GM12878 (cell line): Measurements from ENCODE around the gene SLC26A1. TPM values are rescaled to one million over a fixed set of nuclear protein-coding genes. Genes with fewer than 3 reads are reported as not detected.

Experiments used
- ATAC-seq: fragments of 200-7000 bp; cut with Tn5 transposase; 3 replicates; pipeline ENCODE4 v1.9.1; 2020; ENCODE audit warnings: mild to moderate bottlenecking, moderate library complexity
- Bru-seq: library from RNA; stranded (reverse); fragments of 400-500 nt; gene quantifications from one replicate; lab custom pipeline; 2021; lab: Mats Ljungman, UMichigan
- BruChase-seq, 2 experiments: library from RNA; stranded (reverse); fragments of 400-500 nt; gene quantifications; one replicate each; lab custom pipeline; 2021; lab: Mats Ljungman, UMichigan
- BruUV-seq: library from RNA; stranded (reverse); fragments of 400-500 nt; replicated peaks from 2 replicates; lab custom pipeline; 2021; lab: Mats Ljungman, UMichigan
- CTCF ChIA-PET: fragments of 300-600 bp; sonication (Branson Sonifier 250); formaldehyde crosslinking; extraction: SDS; loops from one replicate; lab custom pipeline; 2021; ENCODE audit warnings: inconsistent platforms; lab: Yijun Ruan, JAX
- POLR2A ChIA-PET: fragments of 350-600 bp; formaldehyde crosslinking; extraction: SDS; loops from one replicate; lab custom pipeline; 2021; ENCODE audit warnings: inconsistent platforms; lab: Charles Lee
- RAD21 ChIA-PET: fragments of 300-600 bp; sonication (Branson Sonifier 250); formaldehyde crosslinking; loops from one replicate; lab custom pipeline; 2023; ENCODE audit warnings: antibody characterized with exemption; ENCODE audit not compliant: unreplicated experiment; lab: Charles Lee
- SMC1A ChIA-PET: fragments of 300-600 bp; sonication (Branson Sonifier 250); formaldehyde crosslinking; loops from one replicate; lab custom pipeline; 2023; ENCODE audit not compliant: unreplicated experiment, uncharacterized antibody; lab: Charles Lee
- DNase-seq: peaks from one replicate; pipeline ENCODE4 v3.0.0-alpha.2; 2011; ENCODE audit warnings: low read depth, low spot score
- FAIRE-seq: peaks from 3 replicates; lab custom pipeline; 2011; peaks lifted over from hg19 to GRCh38; lab: Jason Lieb, UNC
- H2AFZ ChIP-seq: 2 replicates; pipeline ENCODE4 v1.6.0; 2011; ENCODE audit warnings: low read depth, low read length, control low read depth; ENCODE audit not compliant: control insufficient read depth
- H3K27ac ChIP-seq: 2 replicates; pipeline ENCODE4 v1.5.1; 2011; ENCODE audit warnings: control low read depth; ENCODE audit not compliant: control insufficient read depth, insufficient read depth
- H3K27me3 ChIP-seq, 2 experiments: replicated peaks in 1 of 2; 2 replicates each; pipeline versions ENCODE4 v1.6.0 to v1.6.1; 2011; ENCODE audit warnings: low read length in 1 of 2; ENCODE audit not compliant: control insufficient read depth in 2 of 2, insufficient read depth in 2 of 2
- H3K36me3 ChIP-seq, 2 experiments: 2 replicates each; pipeline ENCODE4 v1.5.1; 2011; ENCODE audit warnings: low read length in 1 of 2; ENCODE audit not compliant: control insufficient read depth in 2 of 2, insufficient read depth in 2 of 2
- H3K4me1 ChIP-seq: 2 replicates; pipeline ENCODE4 v1.6.1; 2011; ENCODE audit warnings: mild to moderate bottlenecking, low read length, moderate library complexity, mixed read lengths; ENCODE audit not compliant: control insufficient read depth, insufficient read depth
- H3K4me2 ChIP-seq: 2 replicates; pipeline ENCODE4 v1.6.0; 2011; ENCODE audit warnings: control low read depth; ENCODE audit not compliant: control insufficient read depth, insufficient read depth
- H3K4me3 ChIP-seq: fragments of 200-600 bp; sonication (generic); 2 replicates; pipeline ENCODE4 v1.5.1; 2016
- H3K79me2 ChIP-seq: 2 replicates; pipeline ENCODE4 v1.6.0; 2011; ENCODE audit warnings: low read length; ENCODE audit not compliant: control insufficient read depth, insufficient read depth
- H3K9ac ChIP-seq: 2 replicates; pipeline ENCODE4 v1.8.0; 2011; ENCODE audit warnings: low read length, control low read depth, mixed read lengths; ENCODE audit not compliant: control insufficient read depth, insufficient read depth
- H3K9me3 ChIP-seq: replicated peaks from 3 replicates; pipeline ENCODE4 v1.5.1; 2011; ENCODE audit warnings: mild to moderate bottlenecking, low read length; ENCODE audit not compliant: control insufficient read depth, insufficient read depth
- H4K20me1 ChIP-seq: 2 replicates; pipeline ENCODE4 v1.6.0; 2011; ENCODE audit not compliant: control insufficient read depth, insufficient read depth
- CEBPB ChIP-seq, 2 experiments: fragments of 150-350 bp in 1 of 2; IDR thresholded peaks; 2 replicates each; pipeline ENCODE4 v1.6.1; 2012 to 2014; ENCODE audit warnings: low read depth in 2 of 2, low read length in 2 of 2, borderline replicate concordance in 1 of 2, inconsistent platforms in 1 of 2
- CHD2 ChIP-seq: IDR thresholded peaks from 2 replicates; pipeline ENCODE4 v1.6.1; 2011; ENCODE audit warnings: low read depth, low read length, improper control_type of control experiment, borderline replicate concordance
- EZH2 ChIP-seq: IDR thresholded peaks from 2 replicates; pipeline ENCODE4 v1.6.1; 2012; ENCODE audit warnings: low read depth, mild to moderate bottlenecking, control low read depth, inconsistent platforms, low read length, borderline replicate concordance; ENCODE audit not compliant: control insufficient read depth
- FOS ChIP-seq: IDR thresholded peaks from 3 replicates; pipeline ENCODE4 v1.6.1; 2011; ENCODE audit warnings: borderline replicate concordance; ENCODE audit not compliant: insufficient read length; ENCODE audit errors: extremely low read depth
- KAT2A ChIP-seq: conservative IDR thresholded peaks from 2 replicates; pipeline ENCODE4 v1.6.1; 2011; ENCODE audit warnings: low read depth, low read length; ENCODE audit not compliant: control insufficient read depth
- NFYA ChIP-seq: IDR thresholded peaks from 2 replicates; pipeline ENCODE4 v1.6.1; 2011; ENCODE audit warnings: low read depth, mild to moderate bottlenecking, low read length, improper control_type of control experiment, borderline replicate concordance
- NR2C2 ChIP-seq: IDR thresholded peaks from 2 replicates; pipeline ENCODE4 v1.6.1; 2011; ENCODE audit warnings: borderline replicate concordance, low read depth; ENCODE audit not compliant: control insufficient read depth, insufficient read length
- PAX8 ChIP-seq: fragments of 450-650 bp; IDR thresholded peaks from 2 replicates; pipeline ENCODE4 v1.6.1; 2017; ENCODE audit warnings: mild to moderate bottlenecking, moderate library complexity
- SIN3A ChIP-seq: IDR thresholded peaks from 2 replicates; pipeline ENCODE4 v1.6.1; 2012; ENCODE audit warnings: low read depth, low read length, improper control_type of control experiment
- TAF1 ChIP-seq: IDR thresholded peaks from 2 replicates; pipeline ENCODE4 v1.6.1; 2011; ENCODE audit warnings: mild to moderate bottlenecking, low read depth, low read length, borderline replicate concordance
- TCF7 ChIP-seq: IDR thresholded peaks from 2 replicates; pipeline ENCODE4 v1.6.1; 2014; ENCODE audit warnings: antibody characterized with exemption, borderline replicate concordance
- ZBED1 ChIP-seq: IDR thresholded peaks from 2 replicates; pipeline ENCODE4 v1.6.1; 2016; ENCODE audit warnings: borderline replicate concordance
- WGBS: methylation state at CpG from one replicate; pipeline ENCODE4 v1.1.6; 2016; ENCODE audit warnings: low lambda C conversion rate; ENCODE audit not compliant: insufficient replicate concordance, insufficient coverage; ENCODE audit errors: missing lambda C conversion rate; 5-methylcytosine and 5-hydroxymethylcytosine counted together
- in situ Hi-C: fragments of 300-500 bp; cut with MboI; formaldehyde crosslinking; loops from 9 replicates; pipeline ENCODE4 v1.14.3; 2018; ENCODE audit warnings: mixed read lengths
- intact Hi-C: fragments of 100-400 bp; cut with micrococcal nuclease; formaldehyde crosslinking; loops from one replicate; pipeline ENCODE4 v1.14.2; 2022; ENCODE audit not compliant: unreplicated experiment
- long read RNA-seq, 2 experiments: library from polyadenylated mRNA; unstranded; transcript quantifications; one replicate each; pipeline ENCODE4 v2.0.0, GENCODE V29; 2019 to 2020
- polyA minus RNA-seq, 3 experiments: library from RNA; depleted of rRNA, polyadenylated mRNA; stranded (reverse); fragments of >200 nt; gene quantifications; 2 replicates each; pipeline ENCODE4 v1.2.3, GENCODE V29; 2011
- polyA plus RNA-seq, 11 experiments: library from polyadenylated mRNA; depleted of rRNA in 4 of 11; unstranded in 6 of 11; stranded (reverse) in 5 of 11; fragments of >200 nt; fragmentation: Nextera tagmentation in 4 of 11; fragmentation: Illumina TruSeq in 1 of 11; extraction: Ambion mirVana in 4 of 11; extraction: Trizol in 1 of 11; gene quantifications; 1 replicate in 1 of 11; 2 replicates in 10 of 11; pipeline versions ENCODE4 v1.2.1 to v1.2.3, GENCODE V29; 2011 to 2016; ENCODE audit warnings: inconsistent platforms in 2 of 11, missing spikeins in 2 of 11, low read depth in 1 of 11
- total RNA-seq, 4 experiments: library from RNA; depleted of rRNA in 3 of 4; stranded (reverse); fragments of >200 nt in 3 of 4; fragmentation: Illumina TruSeq in 1 of 4; extraction: Trizol in 1 of 4; gene quantifications; 2 replicates each; pipeline versions ENCODE4 v1.2.1 to v1.2.3, GENCODE V29; 2013 to 2021
- TF ChIP-seq, protein P1 (sequence below): fragments of 450-650 bp; formaldehyde crosslinking; IDR thresholded peaks from 2 replicates; pipeline ENCODE4 v1.4.0; 2022; ENCODE audit warnings: mild to moderate bottlenecking, moderate library complexity

SLC26A1 gene, protein sequence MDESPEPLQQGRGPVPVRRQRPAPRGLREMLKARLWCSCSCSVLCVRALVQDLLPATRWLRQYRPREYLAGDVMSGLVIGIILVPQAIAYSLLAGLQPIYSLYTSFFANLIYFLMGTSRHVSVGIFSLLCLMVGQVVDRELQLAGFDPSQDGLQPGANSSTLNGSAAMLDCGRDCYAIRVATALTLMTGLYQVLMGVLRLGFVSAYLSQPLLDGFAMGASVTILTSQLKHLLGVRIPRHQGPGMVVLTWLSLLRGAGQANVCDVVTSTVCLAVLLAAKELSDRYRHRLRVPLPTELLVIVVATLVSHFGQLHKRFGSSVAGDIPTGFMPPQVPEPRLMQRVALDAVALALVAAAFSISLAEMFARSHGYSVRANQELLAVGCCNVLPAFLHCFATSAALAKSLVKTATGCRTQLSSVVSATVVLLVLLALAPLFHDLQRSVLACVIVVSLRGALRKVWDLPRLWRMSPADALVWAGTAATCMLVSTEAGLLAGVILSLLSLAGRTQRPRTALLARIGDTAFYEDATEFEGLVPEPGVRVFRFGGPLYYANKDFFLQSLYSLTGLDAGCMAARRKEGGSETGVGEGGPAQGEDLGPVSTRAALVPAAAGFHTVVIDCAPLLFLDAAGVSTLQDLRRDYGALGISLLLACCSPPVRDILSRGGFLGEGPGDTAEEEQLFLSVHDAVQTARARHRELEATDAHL
- 0.23 and 0.32 TPM in 2 replicates for total RNA-seq (2013; cell fraction: nucleolus; rRNA removed)
- total RNA-seq (2014; rRNA removed) (0.28 TPM in 1 of 2 replicates, not detected in the other), total RNA-seq (2014; rRNA removed; fragmentation: Illumina TruSeq; extraction: Trizol) (not detected in 2 replicates), total RNA-seq (2021) (not detected in 2 replicates), polyA plus RNA-seq (2011; rRNA removed) (0.12 TPM in 1 of 2 replicates, not detected in the other), polyA plus RNA-seq (2014; fragmentation: Illumina TruSeq; extraction: Trizol) (not detected in 2 replicates), polyA plus RNA-seq (2014; fragmentation: Nextera tagmentation; extraction: Ambion mirVana) (under 1 TPM in 1 of 2 experiments, not detected in 1; 0.05 TPM), polyA plus RNA-seq (2014; rRNA removed) (not detected in 2 replicates), polyA plus RNA-seq (2016; fragmentation: Nextera tagmentation; extraction: Ambion mirVana) (under 1 TPM; 0.83 to 0.96 TPM), polyA minus RNA-seq (2011; rRNA and poly(A)+ RNA removed) (not detected in 2 replicates), Bru-seq, nascent RNA (percentile 38 among the genes with signal in this experiment), BruChase-seq, experiment 1, labeled RNA remaining after a 6-hour chase (percentile 29 among the genes with signal in this experiment), BruChase-seq, experiment 2, labeled RNA remaining after a 2-hour chase (percentile 29 among the genes with signal in this experiment)
- polyA plus RNA-seq (2011; ENCODE audit: low read depth): not detected
- 0.07 TPM in 1 of 2 replicates, not detected in the other for polyA plus RNA-seq (2011; cell fraction: cytosol; rRNA removed)
- 0.22 TPM in 1 of 2 replicates, not detected in the other for polyA plus RNA-seq (2011; cell fraction: nucleus; rRNA removed)
- polyA plus RNA-seq (2012): 0.42 and 0.72 TPM in 2 replicates
- not detected in 2 replicates for polyA minus RNA-seq (2011; cell fraction: cytosol; rRNA and poly(A)+ RNA removed)
- not detected in 2 replicates for polyA minus RNA-seq (2011; cell fraction: nucleus; rRNA and poly(A)+ RNA removed)
- long read RNA-seq, experiment 1: 0 reads
- long read RNA-seq, experiment 2, partial matches to known transcripts: 0 of 4 reads
- long read RNA-seq, experiment 2, other reads (novel, unspliced or antisense): 4 of 4 reads

DNA sequence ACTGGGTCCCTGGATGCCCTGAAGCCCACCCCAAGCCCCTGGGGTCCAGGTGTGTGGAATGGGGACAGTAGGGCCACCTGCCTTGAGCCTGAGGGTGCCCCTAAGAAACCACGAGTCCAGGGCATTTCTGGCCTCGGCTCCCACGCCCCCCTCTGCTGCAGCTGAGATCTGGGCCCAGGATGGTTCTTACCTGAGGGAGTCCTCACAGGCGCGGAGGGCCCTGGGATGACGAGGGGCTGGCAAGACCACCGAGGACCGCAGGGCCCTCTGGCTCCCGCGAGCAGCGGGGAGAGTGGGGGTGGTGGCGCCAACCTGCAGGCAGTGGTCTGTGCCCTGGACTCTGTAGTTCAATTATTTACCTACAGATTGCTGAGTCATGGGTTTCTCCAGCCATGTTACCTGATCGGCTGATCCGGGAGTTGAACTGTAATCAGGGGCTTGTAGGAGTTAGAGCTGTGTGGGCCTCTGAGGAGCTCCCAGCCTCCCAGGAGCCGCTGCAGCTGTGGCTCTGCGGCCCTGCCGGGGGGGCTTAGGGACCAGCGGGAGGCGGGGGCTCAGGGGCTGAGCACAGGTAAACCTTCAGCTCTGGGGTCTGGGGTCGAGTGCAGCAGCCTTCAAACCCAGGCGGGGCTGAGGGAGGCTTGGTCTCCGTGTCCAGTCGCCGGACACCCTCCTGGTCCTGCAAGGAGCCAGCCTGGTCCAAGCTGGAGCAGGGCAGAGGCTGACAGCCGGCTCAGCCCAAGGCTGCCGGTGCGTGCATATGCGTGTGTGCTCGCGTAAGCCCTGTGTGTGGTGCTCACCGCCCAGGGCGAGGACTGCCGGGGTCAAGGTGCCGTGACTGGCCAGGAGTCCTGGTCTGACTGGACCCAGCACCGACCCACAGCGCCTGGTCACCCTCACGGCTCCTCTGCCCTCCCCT is at the start of gene SLC26A1:
Gene SLC26A1, minus strand, starts transcription at position 294 of the 919 bp plus-strand sequence. CDS start 1,701 bp downstream, outside the sequence.
- no peak within 1 kb of the TSS for H3K4me2 ChIP-seq
- TF ChIP-seq EZH2: no peak
- TF ChIP-seq FOS: no peak
- no peak for TF ChIP-seq CHD2
- TF ChIP-seq TCF7: no peak
- no peak for TF ChIP-seq CEBPB (IDR thresholded peaks at IDR 0.05; ENCODE audit: borderline replicate concordance in 1 of 2, low read depth in 2 of 2, low read length in 2 of 2)
- no peak for TF ChIP-seq ZBED1
- no peak for TF ChIP-seq PAX8
- no peak for TF ChIP-seq NFYA
- no peak for TF ChIP-seq NR2C2
- TF ChIP-seq KAT2A: no peak
- TF ChIP-seq TAF1: no peak
- TF ChIP-seq, protein P1, sequence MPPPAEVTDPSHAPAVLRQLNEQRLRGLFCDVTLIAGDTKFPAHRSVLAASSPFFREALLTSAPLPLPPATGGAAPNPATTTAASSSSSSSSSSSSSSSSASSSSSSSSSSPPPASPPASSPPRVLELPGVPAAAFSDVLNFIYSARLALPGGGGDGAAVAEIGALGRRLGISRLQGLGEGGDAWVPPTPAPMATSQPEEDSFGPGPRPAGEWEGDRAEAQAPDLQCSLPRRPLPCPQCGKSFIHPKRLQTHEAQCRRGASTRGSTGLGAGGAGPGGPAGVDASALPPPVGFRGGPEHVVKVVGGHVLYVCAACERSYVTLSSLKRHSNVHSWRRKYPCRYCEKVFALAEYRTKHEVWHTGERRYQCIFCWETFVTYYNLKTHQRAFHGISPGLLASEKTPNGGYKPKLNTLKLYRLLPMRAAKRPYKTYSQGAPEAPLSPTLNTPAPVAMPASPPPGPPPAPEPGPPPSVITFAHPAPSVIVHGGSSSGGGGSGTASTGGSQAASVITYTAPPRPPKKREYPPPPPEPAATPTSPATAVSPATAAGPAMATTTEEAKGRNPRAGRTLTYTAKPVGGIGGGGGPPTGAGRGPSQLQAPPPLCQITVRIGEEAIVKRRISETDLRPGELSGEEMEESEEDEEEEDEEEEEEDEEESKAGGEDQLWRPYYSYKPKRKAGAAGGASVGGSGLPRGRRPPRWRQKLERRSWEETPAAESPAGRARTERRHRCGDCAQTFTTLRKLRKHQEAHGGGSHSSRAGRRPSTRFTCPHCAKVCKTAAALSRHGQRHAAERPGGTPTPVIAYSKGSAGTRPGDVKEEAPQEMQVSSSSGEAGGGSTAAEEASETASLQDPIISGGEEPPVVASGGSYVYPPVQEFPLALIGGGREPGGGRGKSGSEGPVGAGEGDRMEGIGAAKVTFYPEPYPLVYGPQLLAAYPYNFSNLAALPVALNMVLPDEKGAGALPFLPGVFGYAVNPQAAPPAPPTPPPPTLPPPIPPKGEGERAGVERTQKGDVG (CRISPR knock-in tag): no peak
- no peak for TF ChIP-seq SIN3A

More for the DNA sequence above, at the start of gene SLC26A1:
- DNase-seq: no peak
- Histone ChIP-seq H4K20me1 (no peaks in the 10 kb centered on the region), H3K4me3 (no peak within 1 kb of the TSS), H2AFZ (no peak within 1 kb of the TSS), H3K27me3 (peaks cover 1 to 2% of the 10 kb centered on the region in 2 experiments), H3K9ac (no peak within 1 kb of the TSS), H3K36me3 (no peaks in the 10 kb centered on the region), H3K79me2 (no peaks in the 10 kb centered on the region), H3K27ac (no peak within 1 kb of the TSS), H3K9me3 (no peaks in the 10 kb centered on the region; the same call in 2 of the 3 replicates), H3K4me1 (no peaks in the 10 kb centered on the region)
- WGBS: 84% methylated on average over 36 of the region's 37 CpGs
- ChIA-PET POLR2A (interaction anchor here (0.5 kb wide), 1 partner anchor 215 kb away, joined by 3 read pairs; no protein-coding TSS in a partner anchor), RAD21 (no interaction called here), CTCF (no interaction called here), SMC1A (no interaction called here)
- no peak for ATAC-seq
- no peak for FAIRE-seq
- in situ Hi-C loops (no loop called here), intact Hi-C loops (no loop called here)
- BruUV-seq: no TSS peak
